Measurements from ENCODE around the gene RABAC1.

DNA sequence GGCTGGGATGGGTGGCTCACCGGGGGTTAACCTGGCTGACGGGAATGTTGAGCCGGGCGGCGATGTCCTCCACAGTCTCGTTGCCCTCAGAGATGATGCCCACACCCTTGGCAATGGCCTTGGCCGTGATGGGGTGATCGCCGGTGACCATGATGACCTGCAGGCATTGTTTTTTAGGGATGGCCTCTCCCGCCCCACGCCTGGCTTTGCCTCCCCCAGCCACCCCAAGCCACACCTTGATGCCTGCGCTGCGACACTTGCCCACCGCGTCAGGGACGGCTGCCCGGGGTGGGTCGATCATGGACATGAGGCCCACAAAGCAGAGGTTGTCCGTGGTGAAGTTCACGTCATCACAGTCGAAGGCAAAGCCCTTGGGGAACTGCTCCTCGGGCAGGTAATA is 18.8 kb upstream of the RABAC1 start:
- no peak for TF ChIP-seq ADNP (tag; IDR thresholded peaks at IDR 0.05)
- TF ChIP-seq YY1 (IDR thresholded peaks at IDR 0.05; ENCODE audit: borderline replicate concordance in 1 of 3, control insufficient read depth in 1 of 3, extremely low read depth in 1 of 3, insufficient read depth in 3 of 3, insufficient read length in 1 of 3, insufficient replicate concordance in 2 of 3, low read depth in 1 of 3, low read length in 2 of 3): no peak
- TF ChIP-seq CTCF (IDR thresholded peaks at IDR 0.05 in 2 of 3, conservative IDR thresholded peaks at IDR 0.05 in 1 of 3; ENCODE audit: insufficient read depth in 2 of 3, low read depth in 1 of 3, low read length in 3 of 3): no peak
- no peak for TF ChIP-seq ETS1 (conservative IDR thresholded peaks at IDR 0.05; ENCODE audit: control insufficient read depth, low read depth, low read length)
- TF ChIP-seq TCF7L2 (IDR thresholded peaks at IDR 0.05; ENCODE audit: low read depth, low read length): no peak
- no peak for TF ChIP-seq POLR2A (conservative IDR thresholded peaks at IDR 0.05)
- no peak for TF ChIP-seq ZNF121 (CRISPR knock-in tag; conservative IDR thresholded peaks at IDR 0.05)
- no peak for TF ChIP-seq SIN3B (IDR thresholded peaks at IDR 0.05; ENCODE audit: low read depth)
- TF ChIP-seq EP300 (IDR thresholded peaks at IDR 0.05; ENCODE audit: low read length): no peak
- TF ChIP-seq POLR2AphosphoS5 (IDR thresholded peaks at IDR 0.05; ENCODE audit: control insufficient read depth, insufficient read depth, low read depth, low read length): no peak
- TF ChIP-seq FOSL1 (tag; conservative IDR thresholded peaks at IDR 0.05): no peak
- no peak for TF ChIP-seq MAFK (IDR thresholded peaks at IDR 0.05; ENCODE audit: low read length)
- TF ChIP-seq ZNF668 (CRISPR knock-in tag; IDR thresholded peaks at IDR 0.05): no peak
- TF ChIP-seq ZBTB26 (CRISPR knock-in tag; IDR thresholded peaks at IDR 0.05): no peak
